MM.1S (cell line): ENCODE data around the gene MCM9.

Source experiments
- CTCF ChIP-seq: fragments of 300-600 bp; sonication (generic); IDR thresholded peaks from 2 replicates; pipeline ENCODE4 v1.5.1; 2016; ENCODE audit warnings: antibody characterized with exemption, low read length, mixed read lengths
- EZH2 ChIP-seq: fragments of 300-600 bp; sonication (generic); optimal IDR thresholded peaks from 2 replicates; pipeline ENCODE3; 2017; ENCODE audit warnings: low read depth, mild to moderate bottlenecking, antibody characterized with exemption, low read length, mixed read lengths

DNA sequence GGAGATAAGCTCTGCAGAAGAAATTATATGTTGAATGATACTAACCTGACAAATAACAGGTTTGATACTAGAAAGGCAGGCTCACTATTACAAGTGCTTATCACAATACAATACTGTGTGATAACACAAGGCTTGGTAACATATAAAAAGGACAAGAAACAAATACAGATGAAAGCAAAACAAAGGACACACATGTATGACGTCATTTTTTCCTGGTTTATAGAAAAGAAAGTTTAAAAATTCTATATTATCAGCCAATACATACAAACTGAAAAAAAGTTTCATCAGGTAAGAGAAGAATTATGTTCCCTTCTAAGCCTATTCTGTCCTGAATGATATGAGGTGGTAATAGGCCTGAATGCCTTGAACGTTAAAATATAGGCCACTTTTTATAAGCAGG is 32.3 kb upstream of the MCM9 start:
- TF ChIP-seq CTCF (no peak), EZH2 (no peak)
